Adrenal gland (tissue), 12 donors: ENCODE data around the gene DLG2. TPM values are rescaled to one million over a fixed set of nuclear protein-coding genes. Genes with fewer than 3 reads are reported as not detected.

Experiments used
- DNase-seq, 7 donors: peaks; one replicate each; pipeline ENCODE4 v3.0.0-alpha.2; 2019 to 2020
- H3K27ac ChIP-seq, 5 donors: fragments of 200-600 bp; sonication (generic) in 4 of 5; 1 replicate in 3 of 5; 2 replicates in 2 of 5; pipeline versions ENCODE4 v1.5.1 to v1.8.0; 2016 to 2020; ENCODE audit warnings: mild to moderate bottlenecking in 1 of 5
- H3K27me3 ChIP-seq: fragments of 200-600 bp; 2 replicates; pipeline ENCODE4 v1.8.0; 2021
- H3K36me3 ChIP-seq, 2 donors: fragments of 200-600 bp; replicated peaks in 1 of 2; 1 replicate in 1 of 2; 2 replicates in 1 of 2; pipeline versions ENCODE4 v1.5.1 to v1.8.0; 2018 to 2022
- H3K4me1 ChIP-seq, 2 donors: fragments of 200-600 bp; replicated peaks in 1 of 2; 1 replicate in 1 of 2; 2 replicates in 1 of 2; pipeline versions ENCODE4 v1.5.1 to v1.8.0; 2018 to 2021
- H3K4me3 ChIP-seq, 4 donors: fragments of 200-600 bp; sonication (generic) in 3 of 4; one replicate each; pipeline ENCODE4 v1.5.1; 2016 to 2018
- H3K9me3 ChIP-seq, 3 donors: fragments of 200-600 bp; sonication (generic) in 1 of 3; replicated peaks in 1 of 3; 1 replicate in 2 of 3; 2 replicates in 1 of 3; pipeline versions ENCODE4 v1.5.1 to v1.8.0; 2016 to 2021
- POLR2A ChIP-seq, 2 donors: fragments of 450-650 bp; IDR thresholded peaks; one replicate each; pipeline ENCODE4 v1.6.1; 2017; ENCODE audit warnings: antibody characterized with exemption in 2 of 2, mild to moderate bottlenecking in 2 of 2, moderate library complexity in 1 of 2
- WGBS, 4 donors: extraction: QIAGEN DNeasy Blood & Tissue Kit in 2 of 4; methylation state at CpG; one replicate each; pipeline versions ENCODE4 v1.1.5 to v1.1.7; 2013 to 2017; 5-methylcytosine and 5-hydroxymethylcytosine counted together
- intact Hi-C, 2 donors: fragments of 100-400 bp; cut with DNase I; formaldehyde crosslinking; loops; one replicate each; pipeline versions ENCODE4 v1.14.1 to v1.15.0; 2022 to 2023
- polyA plus RNA-seq, 3 donors: library from polyadenylated mRNA; stranded (reverse); fragments of 200-250 nt in 2 of 3; fragments of 350-450 nt in 1 of 3; fragmentation: Illumina TruSeq in 1 of 3; extraction: RNeasy Lipid Tissue Mini Kit (QIAGEN cat#74804) in 1 of 3; gene quantifications; one replicate each; pipeline ENCODE4 v1.2.3, GENCODE V29; 2013 to 2014
- total RNA-seq, 9 donors: library from RNA; depleted of rRNA in 4 of 9; stranded (reverse); fragments of >200 nt in 4 of 9; fragments of 120-200 nt in 1 of 9; fragmentation: NEBNext Ultra II Directional in 1 of 9; extraction: Animal tissue kit (Norgen Biotek cat#: 25700) in 1 of 9; gene quantifications; one replicate each; pipeline versions ENCODE4 v1.1.0 to v1.2.4, GENCODE V29; 2013 to 2023
- TF ChIP-seq, protein P1 (sequence below), 6 experiments: fragments of 450-650 bp in 4 of 6; fragments of 200-600 bp in 2 of 6; sonication (generic) in 1 of 6; IDR thresholded peaks; 1 replicate in 5 of 6; 2 replicates in 1 of 6; pipeline versions ENCODE4 v1.5.1 to v1.8.0; 2016 to 2021; ENCODE audit warnings: antibody characterized with exemption in 6 of 6, mild to moderate bottlenecking in 2 of 6, moderate library complexity in 1 of 6
- donor health status: healthy with polysubstance abuse.
- donor health status: Bipolar disorder and iron deficiency.
- donor health status: DM: yes; HTN: yes; CAD: no.
- donor health status: DM: no; HTN: no; CAD: no.
- donor health status: DM: no; HTN: no; CAD: no.
- donor health status: DM: yes; HTN: yes; CAD: no.

Gene DLG2
- total and polyA plus RNA-seq, 12 donors: 8.3 to 101 (median 37.5) TPM

DNA sequence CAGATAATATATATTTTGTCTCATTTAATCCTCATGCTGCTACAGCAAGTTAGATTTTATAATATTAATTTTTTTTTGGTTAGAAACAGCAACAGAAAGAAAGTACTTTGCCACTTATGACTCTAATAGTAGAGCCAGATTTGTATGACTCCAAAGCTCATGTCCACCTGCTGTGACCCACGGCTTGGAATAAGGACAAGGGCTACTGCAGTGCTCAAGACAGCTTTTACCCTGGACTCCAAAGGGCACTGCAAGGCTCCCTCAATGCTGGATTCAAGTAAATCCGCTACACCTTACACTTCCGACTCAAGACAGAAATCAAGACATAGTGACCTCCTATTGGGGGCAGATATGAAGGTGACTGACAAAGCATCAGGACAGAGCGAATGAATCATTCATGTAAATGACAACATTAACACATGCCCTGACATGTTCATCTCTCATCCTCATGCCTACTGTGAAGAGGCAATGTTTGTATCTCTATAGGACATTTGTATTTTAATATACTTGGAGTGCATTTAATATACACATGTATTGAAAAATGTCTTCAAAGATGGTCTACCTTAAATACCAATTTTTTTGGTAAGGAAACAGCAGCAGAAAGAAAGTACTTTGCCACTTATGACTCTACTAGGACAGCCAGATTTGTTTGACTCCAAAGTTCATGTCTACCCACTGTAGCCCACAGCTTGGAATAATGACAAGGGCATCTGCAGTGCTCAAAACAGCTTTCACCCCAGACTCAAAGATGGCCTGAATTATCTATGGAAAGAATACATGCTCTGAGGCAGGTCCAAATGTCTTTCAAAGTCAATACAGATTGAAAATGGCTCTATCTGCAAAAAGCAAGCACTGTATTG lies 1965.4 kb downstream of the DLG2 start:
- Histone ChIP-seq H3K27ac (no peak overlapping the region), H3K36me3 (no peaks in the 10 kb centered on the region), H3K4me3 (no peak overlapping the region), H3K4me1 (no peaks in the 10 kb centered on the region), H3K9me3 (no peaks in the 10 kb centered on the region), H3K27me3 (no peaks in the 10 kb centered on the region)
- TF ChIP-seq, protein P1, sequence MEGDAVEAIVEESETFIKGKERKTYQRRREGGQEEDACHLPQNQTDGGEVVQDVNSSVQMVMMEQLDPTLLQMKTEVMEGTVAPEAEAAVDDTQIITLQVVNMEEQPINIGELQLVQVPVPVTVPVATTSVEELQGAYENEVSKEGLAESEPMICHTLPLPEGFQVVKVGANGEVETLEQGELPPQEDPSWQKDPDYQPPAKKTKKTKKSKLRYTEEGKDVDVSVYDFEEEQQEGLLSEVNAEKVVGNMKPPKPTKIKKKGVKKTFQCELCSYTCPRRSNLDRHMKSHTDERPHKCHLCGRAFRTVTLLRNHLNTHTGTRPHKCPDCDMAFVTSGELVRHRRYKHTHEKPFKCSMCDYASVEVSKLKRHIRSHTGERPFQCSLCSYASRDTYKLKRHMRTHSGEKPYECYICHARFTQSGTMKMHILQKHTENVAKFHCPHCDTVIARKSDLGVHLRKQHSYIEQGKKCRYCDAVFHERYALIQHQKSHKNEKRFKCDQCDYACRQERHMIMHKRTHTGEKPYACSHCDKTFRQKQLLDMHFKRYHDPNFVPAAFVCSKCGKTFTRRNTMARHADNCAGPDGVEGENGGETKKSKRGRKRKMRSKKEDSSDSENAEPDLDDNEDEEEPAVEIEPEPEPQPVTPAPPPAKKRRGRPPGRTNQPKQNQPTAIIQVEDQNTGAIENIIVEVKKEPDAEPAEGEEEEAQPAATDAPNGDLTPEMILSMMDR (IDR thresholded peaks at IDR 0.05): no peak
- no peak for TF ChIP-seq POLR2A (IDR thresholded peaks at IDR 0.05)
- WGBS, 4 donors: 86 to 89% (median 88%) methylated on average over 4 of the region's 4 CpGs
- DNase-seq: no peak
- intact Hi-C loops: no loop called here

DNA sequence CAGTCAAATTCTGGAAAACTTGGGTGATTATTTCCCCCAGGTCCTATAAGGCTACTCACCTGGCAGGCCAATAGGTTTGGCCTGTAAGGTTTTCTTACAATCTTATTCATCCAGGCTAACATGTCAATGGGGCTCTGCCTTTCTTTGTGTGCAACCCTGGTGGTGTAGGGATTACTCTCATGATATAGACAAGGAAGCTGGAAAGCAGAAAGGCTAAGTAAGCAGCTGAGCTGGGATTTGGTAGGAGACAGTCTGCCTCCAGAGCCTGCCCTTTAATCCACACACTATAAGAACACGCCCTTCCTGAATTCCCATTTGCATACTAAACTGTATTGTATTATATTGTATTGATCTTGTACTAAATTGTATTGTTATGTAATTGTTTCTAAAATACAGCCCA lies 1967.7 kb downstream of the DLG2 start:
- DNase-seq: no peak
- H3K27me3 ChIP-seq: no peaks in the 10 kb centered on the region
- H3K27ac ChIP-seq: no peak overlapping the region
- H3K4me3 ChIP-seq: no peak overlapping the region
- no peaks in the 10 kb centered on the region for H3K9me3 ChIP-seq
- no peak for TF ChIP-seq POLR2A (IDR thresholded peaks at IDR 0.05)
- TF ChIP-seq, protein P1 (IDR thresholded peaks at IDR 0.05): no peak
- WGBS, 4 donors: 90 to 97% (median 91%) methylated on average over 1 of the region's 1 CpG
- no peaks in the 10 kb centered on the region for H3K4me1 ChIP-seq
- intact Hi-C loops: no loop called here
- H3K36me3 ChIP-seq: no peaks in the 10 kb centered on the region

DNA sequence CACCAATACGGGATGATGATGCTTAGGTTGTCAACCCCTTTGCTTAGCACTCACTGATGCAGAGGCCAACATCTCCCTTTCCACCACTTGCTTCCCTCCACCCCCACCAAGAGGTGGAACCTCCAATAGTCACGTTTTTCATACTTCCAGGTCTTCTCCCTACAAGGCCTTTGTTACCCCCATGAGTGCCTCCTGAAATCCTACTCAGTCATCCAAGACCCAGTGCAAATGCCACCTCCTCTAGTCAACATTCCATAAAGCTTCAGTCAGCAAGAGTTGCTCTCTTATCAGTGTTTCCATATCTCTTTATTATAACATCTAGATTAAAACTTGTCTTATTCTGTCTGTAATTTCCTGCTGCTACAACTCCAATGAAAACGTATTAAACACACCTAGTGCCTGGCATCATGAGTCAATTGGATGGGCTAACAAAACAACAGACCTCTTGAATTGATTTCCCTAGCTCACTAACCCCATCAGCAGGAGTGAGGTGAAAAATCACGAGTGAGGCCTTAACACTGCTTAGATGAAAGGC lies 1970.3 kb downstream of the DLG2 start:
- Histone ChIP-seq H3K36me3 (no peaks in the 10 kb centered on the region), H3K9me3 (no peaks in the 10 kb centered on the region), H3K4me1 (no peaks in the 10 kb centered on the region), H3K4me3 (no peak overlapping the region), H3K27me3 (no peaks in the 10 kb centered on the region), H3K27ac (no peak overlapping the region)
- intact Hi-C loops: no loop called here
- WGBS, 4 donors: 57 to 67% (median 67%) methylated on average over 4 of the region's 4 CpGs
- DNase-seq: no peak
- TF ChIP-seq, protein P1 (IDR thresholded peaks at IDR 0.05): no peak
- no peak for TF ChIP-seq POLR2A (IDR thresholded peaks at IDR 0.05)

DNA sequence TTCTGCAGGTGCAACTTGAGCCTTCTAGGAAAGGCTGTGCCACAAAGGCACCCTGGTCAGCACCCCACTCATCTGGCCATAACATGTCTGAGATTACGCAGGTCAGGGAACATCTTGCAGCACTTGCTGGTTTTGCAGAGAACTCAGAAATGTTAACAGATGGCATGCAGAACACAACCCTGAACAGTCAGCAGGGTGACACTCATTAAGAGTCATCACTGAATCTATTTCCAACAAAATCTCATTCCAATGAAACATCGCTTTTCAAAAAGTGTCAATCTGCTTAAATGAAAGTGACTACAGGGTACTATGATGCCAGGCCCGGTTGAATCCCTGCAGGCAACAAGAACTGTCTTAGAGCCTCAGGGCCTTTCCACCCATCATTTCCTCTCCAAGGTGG lies 1971.2 kb downstream of the DLG2 start:
- H3K27ac ChIP-seq: no peak overlapping the region

More for the DNA sequence above, 1971.2 kb downstream of the DLG2 start:
- 82 to 94% (median 88%) methylated on average over 3 of the region's 3 CpGs for WGBS, 4 donors
- Histone ChIP-seq H3K4me3 (no peak overlapping the region), H3K4me1 (no peaks in the 10 kb centered on the region), H3K36me3 (no peaks in the 10 kb centered on the region), H3K9me3 (no peaks in the 10 kb centered on the region), H3K27me3 (no peaks in the 10 kb centered on the region)
- no peak for DNase-seq
- TF ChIP-seq POLR2A (IDR thresholded peaks at IDR 0.05): no peak
- TF ChIP-seq, protein P1 (IDR thresholded peaks at IDR 0.05): no peak
- intact Hi-C loops: no loop called here
